GM21515 (cell line): ENCODE results near the gene SERTAD4.
"Not testable (repeated sequence)": the region's sequence is repeated elsewhere in the genome, so short reads cannot be mapped to it uniquely, and the experiment has no call there.

Experiments
- ATAC-seq: cut with Tn5 transposase; IDR thresholded peaks from one replicate; pipeline ENCODE4 v1.9.1; 2021; ENCODE audit not compliant: unreplicated experiment

The SERTAD4 gene

GRCh38 chr1:210257698-210258529 lies 25.3 kb downstream of the SERTAD4 start:
- ATAC-seq: no peak

- ATAC-seq: no peak
Observed at GRCh38 chr1:210259561-210259960, 27.0 kb downstream of the SERTAD4 start.

- no peak for ATAC-seq
Observed at GRCh38 chr1:210260096-210260495, 27.5 kb downstream of the SERTAD4 start.

GRCh38 chr1:210262167-210262896 lies 29.7 kb downstream of the SERTAD4 start:
- no peak for ATAC-seq

- ATAC-seq: no peak
Observed at GRCh38 chr1:210262897-210263272, 30.3 kb downstream of the SERTAD4 start.

- no peak for ATAC-seq
Observed at GRCh38 chr1:210263963-210264362, 31.4 kb downstream of the SERTAD4 start.

- no peak for ATAC-seq
Observed at GRCh38 chr1:210264496-210265380, 32.1 kb downstream of the SERTAD4 start.

GRCh38 chr1:210265392-210265955 lies 32.9 kb downstream of the SERTAD4 start:
- not testable (repeated sequence) for ATAC-seq

GRCh38 chr1:210269981-210270380 lies 37.4 kb downstream of the SERTAD4 start:
- ATAC-seq: no peak

GRCh38 chr1:210272666-210273065 lies 40.1 kb downstream of the SERTAD4 start:
- ATAC-seq: no peak

GRCh38 chr1:210280221-210280620 lies 47.6 kb downstream of the SERTAD4 start:
- ATAC-seq: no peak

GRCh38 chr1:210288116-210288515 lies 55.5 kb downstream of the SERTAD4 start:
- no peak for ATAC-seq

- no peak for ATAC-seq
Observed at GRCh38 chr1:210289248-210289647, 56.7 kb downstream of the SERTAD4 start.

GRCh38 chr1:210291081-210291764 lies 58.6 kb downstream of the SERTAD4 start:
- ATAC-seq: no peak

GRCh38 chr1:210291786-210292230 lies 59.2 kb downstream of the SERTAD4 start:
- no peak for ATAC-seq

GRCh38 chr1:210292231-210292871 lies 59.8 kb downstream of the SERTAD4 start:
- ATAC-seq: peak; percentile 62

GRCh38 chr1:210293171-210293607 lies 60.6 kb downstream of the SERTAD4 start:
- no peak for ATAC-seq

GRCh38 chr1:210294999-210295745 lies 62.6 kb downstream of the SERTAD4 start:
- ATAC-seq: no peak
